ENCODE results near the gene SPRED2. TPM values are rescaled to one million over a fixed set of nuclear protein-coding genes. Genes with fewer than 3 reads are reported as not detected.

SPRED2 gene
- total and polyA plus RNA-seq, 2 of the 8 experiments (the other 6 are each of a cell fraction or from before 2014, with no cell fraction given) = 15.3 to 22.5 TPM

DNA sequence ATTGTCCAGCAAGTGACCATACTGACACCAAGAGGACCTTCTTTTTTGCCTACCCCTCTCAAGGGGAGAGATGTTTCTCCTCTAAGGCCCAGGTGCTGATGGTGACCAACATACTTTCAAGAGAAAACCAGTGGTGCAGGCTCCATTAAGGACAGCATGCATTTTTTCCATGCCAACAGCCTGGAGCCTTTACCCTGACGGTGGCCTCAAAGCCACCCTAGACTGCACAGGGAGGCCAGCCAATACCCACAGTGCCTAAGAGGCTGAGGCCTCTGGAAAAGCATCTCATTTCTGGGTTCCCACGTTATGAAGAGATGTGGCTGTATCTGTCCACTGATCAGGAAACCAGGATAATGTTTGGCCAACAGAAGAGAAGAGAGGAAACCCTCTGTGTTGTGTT lies 19.3 kb downstream of the SPRED2 start (continued):
- TF ChIP-seq, protein P1, sequence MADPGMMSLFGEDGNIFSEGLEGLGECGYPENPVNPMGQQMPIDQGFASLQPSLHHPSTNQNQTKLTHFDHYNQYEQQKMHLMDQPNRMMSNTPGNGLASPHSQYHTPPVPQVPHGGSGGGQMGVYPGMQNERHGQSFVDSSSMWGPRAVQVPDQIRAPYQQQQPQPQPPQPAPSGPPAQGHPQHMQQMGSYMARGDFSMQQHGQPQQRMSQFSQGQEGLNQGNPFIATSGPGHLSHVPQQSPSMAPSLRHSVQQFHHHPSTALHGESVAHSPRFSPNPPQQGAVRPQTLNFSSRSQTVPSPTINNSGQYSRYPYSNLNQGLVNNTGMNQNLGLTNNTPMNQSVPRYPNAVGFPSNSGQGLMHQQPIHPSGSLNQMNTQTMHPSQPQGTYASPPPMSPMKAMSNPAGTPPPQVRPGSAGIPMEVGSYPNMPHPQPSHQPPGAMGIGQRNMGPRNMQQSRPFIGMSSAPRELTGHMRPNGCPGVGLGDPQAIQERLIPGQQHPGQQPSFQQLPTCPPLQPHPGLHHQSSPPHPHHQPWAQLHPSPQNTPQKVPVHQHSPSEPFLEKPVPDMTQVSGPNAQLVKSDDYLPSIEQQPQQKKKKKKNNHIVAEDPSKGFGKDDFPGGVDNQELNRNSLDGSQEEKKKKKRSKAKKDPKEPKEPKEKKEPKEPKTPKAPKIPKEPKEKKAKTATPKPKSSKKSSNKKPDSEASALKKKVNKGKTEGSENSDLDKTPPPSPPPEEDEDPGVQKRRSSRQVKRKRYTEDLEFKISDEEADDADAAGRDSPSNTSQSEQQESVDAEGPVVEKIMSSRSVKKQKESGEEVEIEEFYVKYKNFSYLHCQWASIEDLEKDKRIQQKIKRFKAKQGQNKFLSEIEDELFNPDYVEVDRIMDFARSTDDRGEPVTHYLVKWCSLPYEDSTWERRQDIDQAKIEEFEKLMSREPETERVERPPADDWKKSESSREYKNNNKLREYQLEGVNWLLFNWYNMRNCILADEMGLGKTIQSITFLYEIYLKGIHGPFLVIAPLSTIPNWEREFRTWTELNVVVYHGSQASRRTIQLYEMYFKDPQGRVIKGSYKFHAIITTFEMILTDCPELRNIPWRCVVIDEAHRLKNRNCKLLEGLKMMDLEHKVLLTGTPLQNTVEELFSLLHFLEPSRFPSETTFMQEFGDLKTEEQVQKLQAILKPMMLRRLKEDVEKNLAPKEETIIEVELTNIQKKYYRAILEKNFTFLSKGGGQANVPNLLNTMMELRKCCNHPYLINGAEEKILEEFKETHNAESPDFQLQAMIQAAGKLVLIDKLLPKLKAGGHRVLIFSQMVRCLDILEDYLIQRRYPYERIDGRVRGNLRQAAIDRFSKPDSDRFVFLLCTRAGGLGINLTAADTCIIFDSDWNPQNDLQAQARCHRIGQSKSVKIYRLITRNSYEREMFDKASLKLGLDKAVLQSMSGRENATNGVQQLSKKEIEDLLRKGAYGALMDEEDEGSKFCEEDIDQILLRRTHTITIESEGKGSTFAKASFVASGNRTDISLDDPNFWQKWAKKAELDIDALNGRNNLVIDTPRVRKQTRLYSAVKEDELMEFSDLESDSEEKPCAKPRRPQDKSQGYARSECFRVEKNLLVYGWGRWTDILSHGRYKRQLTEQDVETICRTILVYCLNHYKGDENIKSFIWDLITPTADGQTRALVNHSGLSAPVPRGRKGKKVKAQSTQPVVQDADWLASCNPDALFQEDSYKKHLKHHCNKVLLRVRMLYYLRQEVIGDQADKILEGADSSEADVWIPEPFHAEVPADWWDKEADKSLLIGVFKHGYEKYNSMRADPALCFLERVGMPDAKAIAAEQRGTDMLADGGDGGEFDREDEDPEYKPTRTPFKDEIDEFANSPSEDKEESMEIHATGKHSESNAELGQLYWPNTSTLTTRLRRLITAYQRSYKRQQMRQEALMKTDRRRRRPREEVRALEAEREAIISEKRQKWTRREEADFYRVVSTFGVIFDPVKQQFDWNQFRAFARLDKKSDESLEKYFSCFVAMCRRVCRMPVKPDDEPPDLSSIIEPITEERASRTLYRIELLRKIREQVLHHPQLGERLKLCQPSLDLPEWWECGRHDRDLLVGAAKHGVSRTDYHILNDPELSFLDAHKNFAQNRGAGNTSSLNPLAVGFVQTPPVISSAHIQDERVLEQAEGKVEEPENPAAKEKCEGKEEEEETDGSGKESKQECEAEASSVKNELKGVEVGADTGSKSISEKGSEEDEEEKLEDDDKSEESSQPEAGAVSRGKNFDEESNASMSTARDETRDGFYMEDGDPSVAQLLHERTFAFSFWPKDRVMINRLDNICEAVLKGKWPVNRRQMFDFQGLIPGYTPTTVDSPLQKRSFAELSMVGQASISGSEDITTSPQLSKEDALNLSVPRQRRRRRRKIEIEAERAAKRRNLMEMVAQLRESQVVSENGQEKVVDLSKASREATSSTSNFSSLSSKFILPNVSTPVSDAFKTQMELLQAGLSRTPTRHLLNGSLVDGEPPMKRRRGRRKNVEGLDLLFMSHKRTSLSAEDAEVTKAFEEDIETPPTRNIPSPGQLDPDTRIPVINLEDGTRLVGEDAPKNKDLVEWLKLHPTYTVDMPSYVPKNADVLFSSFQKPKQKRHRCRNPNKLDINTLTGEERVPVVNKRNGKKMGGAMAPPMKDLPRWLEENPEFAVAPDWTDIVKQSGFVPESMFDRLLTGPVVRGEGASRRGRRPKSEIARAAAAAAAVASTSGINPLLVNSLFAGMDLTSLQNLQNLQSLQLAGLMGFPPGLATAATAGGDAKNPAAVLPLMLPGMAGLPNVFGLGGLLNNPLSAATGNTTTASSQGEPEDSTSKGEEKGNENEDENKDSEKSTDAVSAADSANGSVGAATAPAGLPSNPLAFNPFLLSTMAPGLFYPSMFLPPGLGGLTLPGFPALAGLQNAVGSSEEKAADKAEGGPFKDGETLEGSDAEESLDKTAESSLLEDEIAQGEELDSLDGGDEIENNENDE (IDR thresholded peaks at IDR 0.05; ENCODE audit: insufficient replicate concordance, low read length) = no peak
- TF ChIP-seq, protein P2, sequence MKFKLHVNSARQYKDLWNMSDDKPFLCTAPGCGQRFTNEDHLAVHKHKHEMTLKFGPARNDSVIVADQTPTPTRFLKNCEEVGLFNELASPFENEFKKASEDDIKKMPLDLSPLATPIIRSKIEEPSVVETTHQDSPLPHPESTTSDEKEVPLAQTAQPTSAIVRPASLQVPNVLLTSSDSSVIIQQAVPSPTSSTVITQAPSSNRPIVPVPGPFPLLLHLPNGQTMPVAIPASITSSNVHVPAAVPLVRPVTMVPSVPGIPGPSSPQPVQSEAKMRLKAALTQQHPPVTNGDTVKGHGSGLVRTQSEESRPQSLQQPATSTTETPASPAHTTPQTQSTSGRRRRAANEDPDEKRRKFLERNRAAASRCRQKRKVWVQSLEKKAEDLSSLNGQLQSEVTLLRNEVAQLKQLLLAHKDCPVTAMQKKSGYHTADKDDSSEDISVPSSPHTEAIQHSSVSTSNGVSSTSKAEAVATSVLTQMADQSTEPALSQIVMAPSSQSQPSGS (IDR thresholded peaks at IDR 0.05; ENCODE audit: low read length) = no peak

Data from H1 (cell line).